Fibroblast of lung (primary cell): Measurements from ENCODE around the gene LRCH2. TPM values are rescaled to one million over a fixed set of nuclear protein-coding genes. Genes with fewer than 3 reads are reported as not detected.
"Not testable (repeated sequence)": the region's sequence is repeated elsewhere in the genome, so short reads cannot be mapped to it uniquely, and the experiment has no call there.

Experiments
- DNase-seq, 2 donors: peaks; one replicate each; pipeline versions ENCODE4 v3.0.0 to v3.0.0-alpha.2; 2010; ENCODE audit warnings: low read depth in 2 of 2
- H2AFZ ChIP-seq: 2 replicates; pipeline ENCODE4 v1.5.1; 2012; ENCODE audit warnings: low read length, control low read depth, inconsistent platforms
- H3K27ac ChIP-seq: 2 replicates; pipeline ENCODE4 v1.5.1; 2011; ENCODE audit warnings: low read length, control low read depth; ENCODE audit not compliant: insufficient read depth
- H3K27me3 ChIP-seq: 2 replicates; pipeline ENCODE4 v1.5.1; 2011; ENCODE audit warnings: mild to moderate bottlenecking, low read length; ENCODE audit not compliant: control insufficient read depth, insufficient read depth
- H3K36me3 ChIP-seq: 2 replicates; pipeline ENCODE4 v1.5.1; 2011; ENCODE audit warnings: low read length; ENCODE audit not compliant: control insufficient read depth, insufficient read depth
- H3K4me1 ChIP-seq: 2 replicates; pipeline ENCODE4 v1.5.1; 2011; ENCODE audit warnings: low read length; ENCODE audit not compliant: control insufficient read depth, insufficient read depth; ENCODE audit errors: extremely low read depth
- H3K4me2 ChIP-seq: 2 replicates; pipeline ENCODE4 v1.5.1; 2011; ENCODE audit warnings: low read length, control low read depth; ENCODE audit not compliant: insufficient read depth; ENCODE audit errors: extremely low read depth
- H3K4me3 ChIP-seq, 4 experiments: fragments of 200-600 bp in 1 of 4; sonication (generic) in 1 of 4; replicated peaks in 1 of 4; 2 replicates each; pipeline ENCODE4 v1.5.1; 2011 to 2016; ENCODE audit warnings: low read length in 4 of 4, low read depth in 3 of 4, mild to moderate bottlenecking in 3 of 4, control low read depth in 2 of 4, inconsistent platforms in 1 of 4, mixed read lengths in 1 of 4; ENCODE audit not compliant: insufficient read depth in 1 of 4; ENCODE audit errors: control extremely low read depth in 1 of 4
- H3K79me2 ChIP-seq: 2 replicates; pipeline ENCODE4 v1.5.1; 2012; ENCODE audit warnings: mild to moderate bottlenecking, low read length, inconsistent platforms; ENCODE audit not compliant: control insufficient read depth, insufficient read depth
- H3K9ac ChIP-seq: 2 replicates; pipeline ENCODE4 v1.5.1; 2011; ENCODE audit warnings: mild to moderate bottlenecking, low read length, control low read depth; ENCODE audit not compliant: insufficient read depth
- H3K9me3 ChIP-seq: 2 replicates; pipeline ENCODE4 v1.5.1; 2012; ENCODE audit warnings: low read depth, low read length; ENCODE audit not compliant: control insufficient read depth, insufficient read depth
- H4K20me1 ChIP-seq: 2 replicates; pipeline ENCODE4 v1.5.1; 2011; ENCODE audit warnings: low read length; ENCODE audit not compliant: control insufficient read depth, insufficient read depth; ENCODE audit errors: extremely low read depth
- CTCF ChIP-seq, 2 donors: IDR thresholded peaks in 1 of 2; conservative IDR thresholded peaks in 1 of 2; 1 replicate in 1 of 2; 2 replicates in 1 of 2; pipeline ENCODE4 v1.5.1; 2011 to 2012; ENCODE audit warnings: low read length in 2 of 2, control low read depth in 1 of 2, inconsistent platforms in 1 of 2, low read depth in 1 of 2, mild to moderate bottlenecking in 1 of 2
- EZH2 ChIP-seq: IDR thresholded peaks from 2 replicates; pipeline ENCODE4 v1.5.1; 2012; ENCODE audit warnings: low read length, control low read depth, mild to moderate bottlenecking; ENCODE audit errors: missing control alignments
- polyA plus RNA-seq, 2 donors: library from polyadenylated mRNA; depleted of rRNA in 1 of 2; stranded (reverse) in 1 of 2; unstranded in 1 of 2; fragments of >200 nt; gene quantifications; 2 replicates each; pipeline ENCODE4 v1.2.1, GENCODE V29; 2011 to 2012; ENCODE audit warnings: missing spikeins in 1 of 2
- total RNA-seq: library from RNA; depleted of rRNA; stranded (reverse); fragments of >200 nt; gene quantifications from 2 replicates; pipeline ENCODE4 v1.2.1, GENCODE V29; 2014

The LRCH2 gene
- total and polyA plus RNA-seq, 2 donors (not counting 1 experiment from before 2014, with no cell fraction given): 7.9 to 19.5 TPM

GRCh38 chrX:115232933-115233496 lies 881 bp downstream of the LRCH2 start:
- TF ChIP-seq CTCF (conservative IDR thresholded peaks at IDR 0.05 in 1 of 2, IDR thresholded peaks at IDR 0.05 in 1 of 2; ENCODE audit: low read depth in 1 of 2, low read length in 2 of 2): no peak
- TF ChIP-seq EZH2: no peak
- Histone ChIP-seq H3K27ac (peak overlapping the region; percentile 72), H3K4me2 (peak overlapping the region; percentile 68), H3K9me3 (no peaks in the 10 kb centered on the region), H2AFZ (peak overlapping the region; percentile 88), H4K20me1 (no peaks in the 10 kb centered on the region), H3K79me2 (peaks cover 13% of the 10 kb centered on the region), H3K36me3 (no peaks in the 10 kb centered on the region), H3K27me3 (no peaks in the 10 kb centered on the region), H3K4me3 (peak overlapping the region; percentile 63 to 86 (median 77)), H3K4me1 (no peaks in the 10 kb centered on the region), H3K9ac (peak overlapping the region; percentile 46)
- DNase-seq: no peak

- Histone ChIP-seq H4K20me1 (no peaks in the 10 kb centered on the region), H3K4me1 (no peaks in the 10 kb centered on the region), H2AFZ (no peak overlapping the region), H3K27me3 (no peaks in the 10 kb centered on the region), H3K9ac (no peak overlapping the region), H3K36me3 (no peaks in the 10 kb centered on the region), H3K4me3 (no peak overlapping the region), H3K4me2 (peak overlapping the region; percentile 23), H3K27ac (no peak overlapping the region), H3K79me2 (peaks cover 13% of the 10 kb centered on the region), H3K9me3 (no peaks in the 10 kb centered on the region)
- DNase-seq: no peak
- TF ChIP-seq CTCF (conservative IDR thresholded peaks at IDR 0.05 in 1 of 2, IDR thresholded peaks at IDR 0.05 in 1 of 2; ENCODE audit: low read depth in 1 of 2, low read length in 2 of 2) (no peak), EZH2 (no peak)
Observed at GRCh38 chrX:115229337-115230003, 4.4 kb downstream of the LRCH2 start.

GRCh38 chrX:115226929-115227328 lies 7.0 kb downstream of the LRCH2 start:
- H3K27me3 ChIP-seq: no peaks in the 10 kb centered on the region
- H4K20me1 ChIP-seq: no peaks in the 10 kb centered on the region
- no peak overlapping the region for H3K9ac ChIP-seq
- TF ChIP-seq CTCF (conservative IDR thresholded peaks at IDR 0.05 in 1 of 2, IDR thresholded peaks at IDR 0.05 in 1 of 2; ENCODE audit: low read depth in 1 of 2, low read length in 2 of 2) (peak; percentile 44 to 52), EZH2 (no peak)
- H3K4me2 ChIP-seq: no peak overlapping the region
- no peak overlapping the region for H2AFZ ChIP-seq
- H3K27ac ChIP-seq: no peak overlapping the region
- no peak overlapping the region for H3K4me3 ChIP-seq
- no peaks in the 10 kb centered on the region for H3K9me3 ChIP-seq
- DNase-seq: peak; percentile 9 to 38
- H3K4me1 ChIP-seq: no peaks in the 10 kb centered on the region
- peaks cover 5% of the 10 kb centered on the region for H3K79me2 ChIP-seq
- H3K36me3 ChIP-seq: no peaks in the 10 kb centered on the region

- DNase-seq, H3K27ac ChIP-seq, H3K9me3 ChIP-seq, H3K4me1 ChIP-seq, H3K4me3 ChIP-seq, H3K27me3 ChIP-seq, H2AFZ ChIP-seq, H3K4me2 ChIP-seq, H3K9ac ChIP-seq, H4K20me1 ChIP-seq, H3K79me2 ChIP-seq, H3K36me3 ChIP-seq: not testable (repeated sequence)
Observed at GRCh38 chrX:115217346-115217745, 16.6 kb downstream of the LRCH2 start.
